Epidermal melanocyte (primary cell): ENCODE measurements around the gene SYCE3.

Source experiments
- DNase-seq: peaks from one replicate; pipeline ENCODE4 v3.0.0; 2011; ENCODE audit warnings: low spot score; ENCODE audit not compliant: insufficient read length

Gene SYCE3

GRCh38 chr22:50504369-50505211, 58.1 kb downstream of the SYCE3 start:
- DNase-seq = no peak

DNA sequence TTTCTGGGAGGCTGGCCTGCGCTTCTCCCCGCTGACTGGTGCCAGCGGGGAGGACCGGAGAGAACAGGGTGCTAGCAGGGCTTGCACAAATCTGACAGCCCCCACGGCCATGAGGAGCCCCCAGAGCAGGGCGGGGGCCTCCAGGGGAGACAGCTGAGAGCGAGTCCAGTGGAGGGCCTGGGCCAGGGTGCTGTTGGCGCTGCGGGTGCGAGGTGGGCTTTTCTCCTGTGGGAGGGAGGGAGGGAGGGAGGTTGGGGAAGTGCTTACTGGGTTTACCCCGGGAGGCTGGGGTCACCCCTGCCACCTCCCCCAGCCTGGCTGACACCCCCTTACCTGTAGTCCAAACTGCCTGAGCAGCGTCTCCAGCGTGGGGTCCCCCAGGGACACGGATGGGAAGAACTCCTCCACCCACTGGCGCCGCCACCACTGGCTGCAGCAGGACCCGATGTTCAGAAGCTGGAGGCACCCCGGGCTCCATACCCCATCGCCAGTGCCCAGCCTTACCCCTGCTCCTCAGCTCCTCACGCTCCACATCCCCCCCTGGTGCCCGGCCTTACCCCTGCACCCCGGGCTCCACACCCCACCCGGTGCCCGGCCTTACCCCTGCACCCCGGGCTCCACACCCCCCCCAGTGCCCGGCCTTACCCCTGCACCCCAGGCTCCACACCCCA, 59.1 kb downstream of the SYCE3 start:
- no peak for DNase-seq

DNA sequence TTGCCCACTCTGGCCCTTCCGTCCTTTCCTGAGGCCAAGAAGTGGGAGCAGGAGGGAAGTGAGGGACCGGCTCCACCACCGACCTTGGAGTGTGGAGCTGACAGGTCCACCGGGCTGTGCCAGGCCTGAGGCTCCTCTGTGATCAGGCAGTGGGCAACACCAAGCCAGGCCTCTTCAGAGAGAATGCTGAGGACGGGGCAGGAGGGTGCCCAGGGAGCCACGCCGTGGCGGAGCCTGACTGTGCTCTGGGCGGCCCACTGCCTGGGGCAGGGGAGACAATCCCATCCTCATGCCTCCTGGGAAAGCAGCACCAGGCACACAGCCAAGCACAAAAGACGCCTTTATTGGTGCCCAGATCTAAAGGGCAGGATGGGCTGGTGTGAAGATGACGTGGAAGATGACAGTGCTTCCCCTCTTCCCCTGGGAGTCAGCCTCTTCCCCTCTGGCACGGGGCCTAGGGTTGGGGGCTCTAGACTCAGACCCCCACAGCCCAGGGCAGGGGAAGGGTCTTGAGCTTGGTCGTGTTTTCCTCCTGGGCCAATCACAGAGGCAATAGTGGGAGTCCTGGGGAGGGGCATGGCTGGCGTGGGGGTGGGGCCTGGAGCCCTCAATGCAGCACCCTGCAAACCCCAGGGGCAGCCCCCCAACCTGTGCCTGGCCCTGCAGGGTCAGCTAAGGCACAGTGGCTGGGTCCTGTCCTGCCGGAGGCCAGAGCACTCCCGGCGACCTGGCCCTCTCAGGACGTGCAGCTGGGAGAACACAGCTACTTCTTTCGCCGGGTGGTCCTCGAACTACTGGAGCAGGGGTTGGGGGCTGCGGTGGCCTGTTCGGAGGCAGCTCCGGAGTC, 59.9 kb downstream of the SYCE3 start:
- DNase-seq = no peak

DNA sequence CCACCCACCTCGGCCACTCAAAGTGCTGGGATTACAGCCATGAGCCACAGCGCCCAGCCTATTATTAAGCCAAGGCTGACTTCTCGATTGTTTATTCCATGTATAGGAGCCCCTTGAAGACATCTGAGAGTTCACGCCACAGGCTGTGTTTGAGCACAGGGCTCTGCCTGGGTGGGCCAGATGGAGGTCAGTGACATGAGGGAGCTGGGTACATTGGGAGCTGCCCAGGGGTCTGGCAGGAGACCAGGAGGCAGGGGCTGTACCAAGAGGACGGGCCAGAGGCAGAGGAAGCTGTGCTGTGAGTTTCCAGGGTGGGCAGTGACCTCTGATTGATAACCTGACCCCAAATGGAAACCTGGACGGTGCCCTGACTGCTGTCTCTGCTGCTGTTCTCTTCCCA, 60.6 kb downstream of the SYCE3 start:
- no peak for DNase-seq
